ENCODE data around the gene RGS1.

GRCh38 chr1:192604979-192605620, 29.5 kb downstream of the RGS1 start:
- TF ChIP-seq CTCF (IDR thresholded peaks at IDR 0.05 in 2 of 3, conservative IDR thresholded peaks at IDR 0.05 in 1 of 3; ENCODE audit: borderline replicate concordance in 1 of 3, insufficient read depth in 1 of 3, low read depth in 2 of 3, low read length in 2 of 3) (no peak), YY1 (IDR thresholded peaks at IDR 0.05; ENCODE audit: extremely low read depth, insufficient replicate concordance, low read depth, low read length) (no peak), TCF7L2 (IDR thresholded peaks at IDR 0.05; ENCODE audit: borderline replicate concordance, extremely low read depth, insufficient read depth, insufficient read length) (no peak), POLR2A (IDR thresholded peaks at IDR 0.05; ENCODE audit: borderline replicate concordance, extremely low read depth, insufficient read depth, insufficient read length) (no peak), POLR2AphosphoS5 (IDR thresholded peaks at IDR 0.05; ENCODE audit: low read depth, low read length) (no peak), EZH2phosphoT487 (IDR thresholded peaks at IDR 0.05; ENCODE audit: borderline replicate concordance) (no peak)

Data from HCT116 (cell line).